Measurements from ENCODE around the gene TLCD3A.

The TLCD3A gene

GRCh38 chr17:689556-690275 lies 42.7 kb upstream of the TLCD3A start:
- Mint-ChIP-seq H3K27me3 (ENCODE audit: low read depth, poor library complexity) (no peaks in the 10 kb centered on the region), H3K4me3 (no peak overlapping the region), H3K27ac (peak overlapping the region; percentile 95), H3K4me1 (peaks cover 20% of the 10 kb centered on the region), H3K36me3 (ENCODE audit: low read depth) (peaks cover 52% of the 10 kb centered on the region), H3K9me3 (no peaks in the 10 kb centered on the region)
- no peak for DNase-seq
- no peak for TF ChIP-seq CTCF (IDR thresholded peaks at IDR 0.05)

GRCh38 chr17:690361-690760 lies 42.0 kb upstream of the TLCD3A start:
- H3K36me3 Mint-ChIP-seq (ENCODE audit: low read depth) = peaks cover 52% of the 10 kb centered on the region
- peaks cover 20% of the 10 kb centered on the region for H3K4me1 Mint-ChIP-seq
- H3K27ac Mint-ChIP-seq = peak overlapping the region; percentile 7
- no peak for TF ChIP-seq CTCF (IDR thresholded peaks at IDR 0.05)
- H3K4me3 Mint-ChIP-seq = no peak overlapping the region
- H3K27me3 Mint-ChIP-seq (ENCODE audit: low read depth, poor library complexity) = no peaks in the 10 kb centered on the region
- no peaks in the 10 kb centered on the region for H3K9me3 Mint-ChIP-seq
- DNase-seq = peak; percentile 9

GRCh38 chr17:691423-691822 lies 41.0 kb upstream of the TLCD3A start:
- H3K27me3 Mint-ChIP-seq (ENCODE audit: low read depth, poor library complexity) = no peaks in the 10 kb centered on the region
- no peak for TF ChIP-seq CTCF (IDR thresholded peaks at IDR 0.05)
- H3K27ac Mint-ChIP-seq = no peak overlapping the region
- H3K4me1 Mint-ChIP-seq = peaks cover 26% of the 10 kb centered on the region
- no peak overlapping the region for H3K4me3 Mint-ChIP-seq
- H3K36me3 Mint-ChIP-seq (ENCODE audit: low read depth) = peaks cover 41% of the 10 kb centered on the region
- DNase-seq = no peak
- H3K9me3 Mint-ChIP-seq = no peaks in the 10 kb centered on the region

GRCh38 chr17:692116-692515 lies 40.3 kb upstream of the TLCD3A start:
- H3K36me3 Mint-ChIP-seq (ENCODE audit: low read depth) = peaks cover 42% of the 10 kb centered on the region
- no peak overlapping the region for H3K27ac Mint-ChIP-seq
- TF ChIP-seq CTCF (IDR thresholded peaks at IDR 0.05) = no peak
- H3K9me3 Mint-ChIP-seq = no peaks in the 10 kb centered on the region
- no peak overlapping the region for H3K4me3 Mint-ChIP-seq
- no peaks in the 10 kb centered on the region for H3K27me3 Mint-ChIP-seq (ENCODE audit: low read depth, poor library complexity)
- peaks cover 33% of the 10 kb centered on the region for H3K4me1 Mint-ChIP-seq
- DNase-seq = no peak

- Mint-ChIP-seq H3K36me3 (ENCODE audit: low read depth) (peaks cover 33% of the 10 kb centered on the region), H3K27me3 (ENCODE audit: low read depth, poor library complexity) (no peaks in the 10 kb centered on the region), H3K27ac (no peak overlapping the region), H3K9me3 (no peaks in the 10 kb centered on the region), H3K4me3 (no peak overlapping the region), H3K4me1 (peaks cover 29% of the 10 kb centered on the region)
- no peak for TF ChIP-seq CTCF (IDR thresholded peaks at IDR 0.05)
- DNase-seq = no peak
Observed at GRCh38 chr17:693791-694638, 38.4 kb upstream of the TLCD3A start.
